Activated CD8-positive, alpha-beta memory T cell treated with anti-CD3 and anti-CD28 coated beads for 36 hours (primary cell): ENCODE data around the gene ATP2C2. TPM values are rescaled to one million over a fixed set of nuclear protein-coding genes. Genes with fewer than 3 reads are reported as not detected.
"Not testable (repeated sequence)": the region's sequence is repeated elsewhere in the genome, so short reads cannot be mapped to it uniquely, and the experiment has no call there.

Source experiments
- CTCF ChIA-PET: fragments of 350-600 bp; sonication (Branson Sonifier 250); formaldehyde crosslinking; loops from one replicate; lab custom pipeline; 2021; ENCODE audit warnings: antibody characterized with exemption; lab: Charles Lee
- POLR2A ChIA-PET: fragments of 350-600 bp; sonication (Branson Sonifier 250); formaldehyde crosslinking; loops from one replicate; lab custom pipeline; 2021; ENCODE audit warnings: antibody characterized with exemption; lab: Charles Lee
- total RNA-seq, 2 experiments: library from RNA; stranded (reverse); gene quantifications; one replicate each; pipeline ENCODE4 v1.2.3, GENCODE V29; 2021

Gene ATP2C2
- not detected for total RNA-seq

DNA sequence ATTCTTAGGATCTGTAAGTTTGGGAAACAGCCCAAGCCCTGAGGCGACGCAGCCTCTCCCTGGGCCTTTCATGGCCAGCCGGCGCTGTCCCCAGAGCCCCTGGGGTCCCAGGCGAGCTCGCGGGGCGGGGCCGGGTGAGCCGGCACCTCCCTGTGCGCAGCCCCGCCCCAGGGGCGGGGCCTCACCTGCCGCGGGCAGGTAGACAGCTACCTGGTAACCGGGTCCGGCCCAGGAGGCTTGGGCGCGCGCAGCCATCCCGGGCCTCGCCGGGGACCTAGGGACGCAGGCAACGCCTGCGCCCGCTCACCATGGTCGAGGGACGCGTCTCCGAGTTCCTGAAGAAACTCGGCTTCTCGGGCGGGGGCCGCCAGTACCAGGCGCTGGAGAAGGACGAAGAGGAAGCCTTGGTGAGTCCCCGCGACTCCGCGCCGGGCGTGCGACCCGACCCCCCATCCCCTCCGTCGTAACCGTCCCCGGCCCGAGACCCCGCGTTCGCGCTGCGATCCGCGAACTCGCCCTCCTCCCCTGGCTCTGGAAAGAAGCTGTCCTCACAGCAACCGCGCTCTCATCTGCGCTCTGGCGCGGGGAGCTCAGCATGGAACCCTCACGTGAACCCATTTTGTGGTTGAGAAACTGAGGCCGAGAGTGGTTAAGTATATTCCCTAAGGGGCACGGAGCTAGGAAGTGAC, at the start of gene ATP2C2:
ATP2C2 (plus strand) TSS at position 231 of the 689 bp plus-strand sequence; CDS start at position 309, 78 bp downstream.
- POLR2A ChIA-PET = no interaction called here
- CTCF ChIA-PET = interaction anchor here (0.6 kb wide), 1 partner anchor 583 kb away, joined by 4 read pairs; no protein-coding TSS in a partner anchor

GRCh38 chr16:84319146-84319760, 49.1 kb upstream of the ATP2C2 start:
- POLR2A ChIA-PET = no interaction called here
- CTCF ChIA-PET = no interaction called here

- POLR2A ChIA-PET = no interaction called here
- CTCF ChIA-PET = no interaction called here
Measured at GRCh38 chr16:84320511-84320910, 47.8 kb upstream of the ATP2C2 start.

GRCh38 chr16:84321932-84322331, 46.4 kb upstream of the ATP2C2 start:
- ChIA-PET POLR2A (no interaction called here), CTCF (no interaction called here)

DNA sequence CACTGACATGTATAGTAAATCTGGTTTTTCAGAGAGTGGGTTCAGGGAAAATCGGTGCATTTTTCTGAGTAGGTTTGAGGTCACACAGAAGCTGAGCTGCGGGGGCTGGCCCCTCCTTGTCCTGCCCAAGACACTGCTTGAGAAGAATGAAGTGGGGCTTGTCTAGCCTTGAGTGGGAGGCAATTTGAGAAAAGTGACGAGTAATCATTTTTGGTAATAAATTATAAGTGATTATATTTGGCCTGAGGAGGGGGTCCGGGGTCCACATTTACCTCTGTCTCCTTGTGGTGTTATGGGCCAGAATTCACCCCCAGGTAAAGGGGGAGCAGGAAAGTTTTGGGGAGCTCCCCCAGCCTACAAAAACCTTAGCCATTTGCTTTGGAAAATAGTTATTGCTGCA, 45.6 kb upstream of the ATP2C2 start:
- CTCF ChIA-PET = no interaction called here

DNA sequence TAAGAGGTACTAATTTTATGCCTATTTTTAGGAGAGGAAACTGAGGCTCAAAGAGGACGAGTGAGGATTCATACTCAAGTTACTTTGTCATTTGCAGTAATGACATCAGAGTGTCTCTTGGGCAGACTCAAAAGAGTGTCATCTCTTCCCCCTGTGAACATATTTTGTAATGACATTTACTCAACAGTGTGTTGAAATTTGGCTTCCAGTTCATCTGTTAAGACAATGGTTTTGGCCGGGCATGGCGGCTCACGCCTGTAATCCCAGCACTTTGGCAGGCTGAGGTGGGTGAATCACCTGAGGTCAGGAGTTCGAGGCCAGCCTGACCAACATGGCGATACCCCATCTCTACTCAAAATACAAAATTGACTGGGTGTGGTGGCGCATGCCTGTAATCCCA, 44.7 kb upstream of the ATP2C2 start:
- ChIA-PET CTCF (no interaction called here), POLR2A (no interaction called here)

More for the DNA sequence above, 45.6 kb upstream of the ATP2C2 start:
- POLR2A ChIA-PET = no interaction called here

DNA sequence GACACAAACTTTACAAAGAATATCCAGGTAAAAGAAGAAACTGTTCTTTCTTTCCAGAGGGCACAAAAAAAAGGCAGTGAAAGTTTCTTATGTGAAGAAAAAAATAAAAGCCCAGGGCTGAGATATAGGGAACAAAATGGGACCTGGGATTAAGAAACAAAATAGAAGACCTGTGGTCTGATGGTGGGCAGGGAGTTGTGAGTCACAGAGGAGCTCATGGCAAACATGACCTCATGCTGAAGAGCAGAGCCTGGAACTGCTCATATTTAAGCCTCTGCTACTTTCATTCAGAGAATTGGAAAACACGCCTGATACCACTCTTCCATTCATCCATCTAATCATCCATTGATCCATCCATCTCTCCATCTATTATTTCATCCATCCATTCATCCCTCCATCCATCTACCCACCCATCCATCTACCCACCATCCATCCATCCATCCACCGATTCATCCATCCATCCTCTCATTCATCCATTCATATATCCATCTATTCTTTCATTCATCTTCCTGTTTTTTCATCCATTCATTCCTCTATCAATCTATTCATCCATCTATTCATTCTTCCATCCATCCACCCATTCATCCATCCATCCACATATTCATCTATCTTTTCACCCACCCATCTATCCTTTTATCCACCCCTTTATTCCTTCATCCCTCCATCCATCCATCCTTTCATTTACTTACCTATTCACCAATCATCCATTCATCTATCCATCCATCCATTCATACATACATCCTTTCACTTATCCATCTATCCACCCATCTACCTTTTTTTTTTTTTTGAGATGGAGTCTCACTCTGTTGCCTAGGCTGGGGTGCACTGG, 43.7 kb upstream of the ATP2C2 start:
- POLR2A ChIA-PET = no interaction called here
- CTCF ChIA-PET = no interaction called here

- ChIA-PET CTCF (interaction anchor here (0.6 kb wide), 1 partner anchor 1216 kb away, joined by 3 read pairs; no protein-coding TSS in a partner anchor), POLR2A (no interaction called here)
Measured at GRCh38 chr16:84326545-84326944, 41.8 kb upstream of the ATP2C2 start.

- ChIA-PET CTCF (no interaction called here), POLR2A (no interaction called here)
Measured at GRCh38 chr16:84327926-84328505, 40.3 kb upstream of the ATP2C2 start.

GRCh38 chr16:84329016-84329415, 39.3 kb upstream of the ATP2C2 start:
- ChIA-PET CTCF (no interaction called here), POLR2A (no interaction called here)

- CTCF ChIA-PET = no interaction called here
- POLR2A ChIA-PET = no interaction called here
Measured at GRCh38 chr16:84329843-84330684, 38.3 kb upstream of the ATP2C2 start.

- CTCF ChIA-PET = no interaction called here
Measured at GRCh38 chr16:84330685-84331050, 37.7 kb upstream of the ATP2C2 start.

GRCh38 chr16:84331998-84332780, 36.1 kb upstream of the ATP2C2 start:
- POLR2A ChIA-PET = no interaction called here
- CTCF ChIA-PET = no interaction called here

More at GRCh38 chr16:84330685-84331050, 37.7 kb upstream of the ATP2C2 start:
- POLR2A ChIA-PET = no interaction called here

- ChIA-PET CTCF (no interaction called here), POLR2A (no interaction called here)
Measured at GRCh38 chr16:84332975-84333684, 35.2 kb upstream of the ATP2C2 start.

- ChIA-PET CTCF (no interaction called here), POLR2A (no interaction called here)
Measured at GRCh38 chr16:84334058-84334457, 34.3 kb upstream of the ATP2C2 start.

DNA sequence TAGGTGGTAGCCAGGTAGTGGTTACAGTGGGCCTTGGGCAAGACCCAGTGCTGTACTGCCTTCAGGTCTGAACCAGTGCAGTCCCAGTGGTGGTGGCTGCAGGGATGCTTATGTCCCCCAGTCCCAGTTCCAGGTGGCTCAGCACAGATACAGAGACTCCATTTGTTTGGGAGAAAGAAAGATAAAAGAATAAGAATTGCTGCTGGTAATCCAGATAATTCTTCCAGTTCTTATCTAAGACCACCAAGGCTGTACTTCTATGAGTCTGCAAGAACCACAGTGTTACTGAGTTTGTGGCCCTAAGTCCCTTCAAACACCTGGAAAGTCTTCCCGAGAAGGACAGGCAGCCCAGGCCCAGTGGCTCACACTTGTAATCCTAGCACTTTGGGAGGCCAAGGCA, 33.9 kb upstream of the ATP2C2 start:
- ChIA-PET CTCF (no interaction called here), POLR2A (no interaction called here)

- CTCF ChIA-PET, POLR2A ChIA-PET: not testable (repeated sequence)
Measured at GRCh38 chr16:84337236-84337635, 31.1 kb upstream of the ATP2C2 start.

DNA sequence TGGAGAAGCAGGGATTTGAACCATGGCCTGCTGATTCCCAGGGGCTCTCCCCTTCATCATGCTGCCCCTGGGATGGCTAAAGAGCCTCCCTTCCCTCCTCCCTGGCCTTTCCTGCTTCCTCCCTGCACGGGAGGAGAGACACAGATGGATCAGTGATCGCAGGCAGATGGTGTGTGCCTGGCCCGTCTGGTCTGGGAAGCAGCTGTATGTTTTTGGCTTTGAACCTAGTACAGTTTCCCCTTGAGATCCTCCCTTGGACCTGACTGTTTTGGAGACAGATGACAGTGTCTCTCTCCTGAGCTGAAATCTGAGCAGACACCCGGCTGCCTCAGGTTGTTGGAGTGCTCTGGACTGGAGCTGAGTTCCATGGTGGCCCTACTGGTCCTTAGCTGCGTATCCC, 29.0 kb upstream of the ATP2C2 start:
- ChIA-PET CTCF (no interaction called here), POLR2A (no interaction called here)
